ENCODE results near the gene ANKRD53.

DNA sequence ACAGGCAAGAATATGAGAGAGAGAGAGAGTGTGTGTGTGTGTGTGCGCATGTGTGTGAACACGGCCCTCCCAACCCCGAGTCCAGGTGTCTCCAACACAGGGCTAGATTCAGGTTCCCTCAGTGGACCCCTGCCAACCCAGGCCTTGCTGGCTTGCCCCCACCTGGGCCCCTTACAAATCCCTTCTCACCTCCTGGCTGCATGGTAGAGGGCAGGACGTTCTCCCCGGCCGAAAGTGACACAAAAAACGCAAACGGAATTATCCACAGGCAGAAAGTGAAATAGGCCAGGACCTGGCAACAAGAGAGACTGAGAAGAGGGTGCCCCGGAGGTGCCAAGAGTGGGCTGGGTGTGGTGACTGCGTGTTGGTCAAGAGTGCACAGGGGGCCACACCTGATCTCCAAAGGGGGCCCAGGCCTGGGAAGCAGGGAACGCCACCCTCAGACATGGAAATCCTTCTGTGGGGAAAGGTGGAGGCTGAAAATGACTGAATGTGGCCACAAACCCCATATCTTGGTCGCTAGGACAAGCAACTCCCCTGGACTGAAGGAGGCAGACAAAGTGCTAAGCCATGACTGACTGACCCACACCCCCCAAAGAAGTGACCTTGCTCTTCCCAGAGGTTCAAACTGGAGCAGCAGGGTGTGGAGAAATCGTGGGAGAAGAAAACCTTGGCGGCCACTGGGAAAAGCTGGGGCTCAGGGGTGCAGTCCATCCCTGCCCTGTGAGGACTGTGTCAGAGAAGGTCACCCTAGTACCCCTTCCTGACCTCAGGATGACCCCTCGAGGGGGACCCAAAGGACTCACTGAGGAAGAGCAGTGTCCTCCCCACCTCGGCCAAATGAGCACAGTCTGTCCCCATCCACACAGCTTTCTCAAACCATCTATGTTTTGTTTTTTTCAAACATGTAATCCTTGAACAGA is 10.6 kb downstream of the ANKRD53 start:
- TF ChIP-seq EZH2phosphoT487 (IDR thresholded peaks at IDR 0.05; ENCODE audit: low read length) (no peak), EZH2 (optimal IDR thresholded peaks at IDR 0.05; ENCODE audit: low read depth, low read length) (no peak)
- TF ChIP-seq, protein P1, sequence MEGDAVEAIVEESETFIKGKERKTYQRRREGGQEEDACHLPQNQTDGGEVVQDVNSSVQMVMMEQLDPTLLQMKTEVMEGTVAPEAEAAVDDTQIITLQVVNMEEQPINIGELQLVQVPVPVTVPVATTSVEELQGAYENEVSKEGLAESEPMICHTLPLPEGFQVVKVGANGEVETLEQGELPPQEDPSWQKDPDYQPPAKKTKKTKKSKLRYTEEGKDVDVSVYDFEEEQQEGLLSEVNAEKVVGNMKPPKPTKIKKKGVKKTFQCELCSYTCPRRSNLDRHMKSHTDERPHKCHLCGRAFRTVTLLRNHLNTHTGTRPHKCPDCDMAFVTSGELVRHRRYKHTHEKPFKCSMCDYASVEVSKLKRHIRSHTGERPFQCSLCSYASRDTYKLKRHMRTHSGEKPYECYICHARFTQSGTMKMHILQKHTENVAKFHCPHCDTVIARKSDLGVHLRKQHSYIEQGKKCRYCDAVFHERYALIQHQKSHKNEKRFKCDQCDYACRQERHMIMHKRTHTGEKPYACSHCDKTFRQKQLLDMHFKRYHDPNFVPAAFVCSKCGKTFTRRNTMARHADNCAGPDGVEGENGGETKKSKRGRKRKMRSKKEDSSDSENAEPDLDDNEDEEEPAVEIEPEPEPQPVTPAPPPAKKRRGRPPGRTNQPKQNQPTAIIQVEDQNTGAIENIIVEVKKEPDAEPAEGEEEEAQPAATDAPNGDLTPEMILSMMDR (IDR thresholded peaks at IDR 0.05; ENCODE audit: low read length), result no peak

All from MM.1S (cell line).